ENCODE results near the gene CCDC88C. TPM values are rescaled to one million over a fixed set of nuclear protein-coding genes. Genes with fewer than 3 reads are reported as not detected.

The CCDC88C gene
- total RNA-seq, 1 donor, result 0.36 TPM

DNA sequence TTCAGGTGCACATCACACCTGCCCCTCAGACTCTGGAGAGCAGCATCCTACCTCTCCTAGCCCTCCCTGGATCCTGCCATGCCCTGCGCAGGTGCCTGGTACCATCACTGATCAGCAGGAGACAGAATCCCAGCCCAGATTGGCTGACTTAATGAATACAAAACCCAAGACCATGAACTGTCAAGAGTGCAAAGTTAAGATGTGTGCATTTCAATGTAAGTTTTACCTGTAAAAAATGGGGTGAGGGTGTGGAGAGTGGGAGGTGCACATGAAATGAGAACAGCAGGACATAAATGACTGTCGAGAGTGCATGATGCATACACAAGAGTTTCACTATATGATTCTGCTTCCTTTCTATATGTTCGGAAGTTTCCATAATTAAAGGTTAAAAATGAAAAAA lies 115.2 kb downstream of the CCDC88C start:
- Histone ChIP-seq H4K20me1 (ENCODE audit: insufficient read depth, low read length) (no peaks in the 10 kb centered on the region), H3K9me3 (ENCODE audit: low read depth, low read length) (no peaks in the 10 kb centered on the region), H3K36me3 (ENCODE audit: insufficient read depth, low read length) (no peaks in the 10 kb centered on the region), H2AFZ (ENCODE audit: low read length) (no peak overlapping the region), H3K79me2 (ENCODE audit: insufficient read depth, low read length) (no peaks in the 10 kb centered on the region), H3K27ac (ENCODE audit: low read depth, low read length) (no peak overlapping the region), H3K27me3 (ENCODE audit: insufficient read depth, low read length) (peaks cover 14% of the 10 kb centered on the region), H3K4me3 (ENCODE audit: insufficient read depth, low read length) (no peak overlapping the region), H3K4me1 (ENCODE audit: insufficient read depth, low read length) (no peaks in the 10 kb centered on the region), H3K4me2 (ENCODE audit: insufficient read depth, low read length) (no peak overlapping the region)
- TF ChIP-seq, protein P1, sequence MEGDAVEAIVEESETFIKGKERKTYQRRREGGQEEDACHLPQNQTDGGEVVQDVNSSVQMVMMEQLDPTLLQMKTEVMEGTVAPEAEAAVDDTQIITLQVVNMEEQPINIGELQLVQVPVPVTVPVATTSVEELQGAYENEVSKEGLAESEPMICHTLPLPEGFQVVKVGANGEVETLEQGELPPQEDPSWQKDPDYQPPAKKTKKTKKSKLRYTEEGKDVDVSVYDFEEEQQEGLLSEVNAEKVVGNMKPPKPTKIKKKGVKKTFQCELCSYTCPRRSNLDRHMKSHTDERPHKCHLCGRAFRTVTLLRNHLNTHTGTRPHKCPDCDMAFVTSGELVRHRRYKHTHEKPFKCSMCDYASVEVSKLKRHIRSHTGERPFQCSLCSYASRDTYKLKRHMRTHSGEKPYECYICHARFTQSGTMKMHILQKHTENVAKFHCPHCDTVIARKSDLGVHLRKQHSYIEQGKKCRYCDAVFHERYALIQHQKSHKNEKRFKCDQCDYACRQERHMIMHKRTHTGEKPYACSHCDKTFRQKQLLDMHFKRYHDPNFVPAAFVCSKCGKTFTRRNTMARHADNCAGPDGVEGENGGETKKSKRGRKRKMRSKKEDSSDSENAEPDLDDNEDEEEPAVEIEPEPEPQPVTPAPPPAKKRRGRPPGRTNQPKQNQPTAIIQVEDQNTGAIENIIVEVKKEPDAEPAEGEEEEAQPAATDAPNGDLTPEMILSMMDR (IDR thresholded peaks at IDR 0.05; ENCODE audit: extremely low read depth, low read depth, low read length), result no peak
- no peak for DNase-seq (ENCODE audit: insufficient read length, low spot score, missing footprints)

- DNase-seq (ENCODE audit: insufficient read length, low spot score, missing footprints), result peak; percentile 68
- Histone ChIP-seq H3K9me3 (ENCODE audit: low read depth, low read length) (no peaks in the 10 kb centered on the region), H3K79me2 (ENCODE audit: insufficient read depth, low read length) (no peaks in the 10 kb centered on the region), H3K4me1 (ENCODE audit: insufficient read depth, low read length) (no peaks in the 10 kb centered on the region), H3K4me2 (ENCODE audit: insufficient read depth, low read length) (no peak overlapping the region), H3K36me3 (ENCODE audit: insufficient read depth, low read length) (no peaks in the 10 kb centered on the region), H2AFZ (ENCODE audit: low read length) (no peak overlapping the region), H3K27ac (ENCODE audit: low read depth, low read length) (no peak overlapping the region), H3K27me3 (ENCODE audit: insufficient read depth, low read length) (peaks cover 10% of the 10 kb centered on the region), H3K4me3 (ENCODE audit: insufficient read depth, low read length) (no peak overlapping the region), H4K20me1 (ENCODE audit: insufficient read depth, low read length) (no peaks in the 10 kb centered on the region)
- TF ChIP-seq, protein P1 (IDR thresholded peaks at IDR 0.05; ENCODE audit: extremely low read depth, low read depth, low read length), result no peak
Observed at GRCh38 chr14:91300957-91301356, 116.7 kb downstream of the CCDC88C start.

DNA sequence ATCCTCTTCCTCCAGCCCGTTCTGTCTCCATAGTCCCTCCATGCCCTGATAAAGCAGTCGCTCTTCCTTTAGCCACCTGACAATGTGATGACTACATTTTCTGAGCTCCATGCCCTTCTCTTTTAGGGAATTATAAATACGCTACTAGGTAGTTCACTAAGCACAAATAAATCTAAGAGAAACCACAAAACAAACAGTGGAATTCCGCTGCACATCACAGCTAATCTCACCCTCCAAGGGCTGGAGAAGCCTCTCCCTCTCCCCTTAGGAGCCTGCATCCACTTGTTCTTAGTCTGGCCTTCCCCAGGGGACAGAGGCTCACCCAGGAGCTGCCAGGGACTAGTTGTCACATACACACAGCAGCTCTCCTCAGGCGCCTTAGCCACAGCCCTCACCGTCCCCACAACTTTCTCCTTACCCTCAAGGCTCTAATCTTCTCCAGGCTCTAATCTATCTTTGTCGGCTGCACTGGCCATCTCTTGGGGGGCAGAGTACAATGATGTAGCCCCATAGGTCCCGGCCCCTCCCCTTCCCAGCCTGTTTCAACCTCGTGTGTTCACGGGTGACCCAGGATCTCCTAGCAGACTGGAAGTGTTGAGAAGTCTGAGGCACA lies 117.2 kb downstream of the CCDC88C start:
- Histone ChIP-seq H3K9me3 (ENCODE audit: low read depth, low read length) (no peaks in the 10 kb centered on the region), H3K4me1 (ENCODE audit: insufficient read depth, low read length) (no peaks in the 10 kb centered on the region), H3K36me3 (ENCODE audit: insufficient read depth, low read length) (no peaks in the 10 kb centered on the region), H4K20me1 (ENCODE audit: insufficient read depth, low read length) (no peaks in the 10 kb centered on the region), H3K4me2 (ENCODE audit: insufficient read depth, low read length) (no peak overlapping the region), H3K27ac (ENCODE audit: low read depth, low read length) (no peak overlapping the region), H3K79me2 (ENCODE audit: insufficient read depth, low read length) (no peaks in the 10 kb centered on the region), H3K4me3 (ENCODE audit: insufficient read depth, low read length) (no peak overlapping the region), H3K27me3 (ENCODE audit: insufficient read depth, low read length) (peaks cover 7% of the 10 kb centered on the region), H2AFZ (ENCODE audit: low read length) (no peak overlapping the region)
- TF ChIP-seq, protein P1 (IDR thresholded peaks at IDR 0.05; ENCODE audit: extremely low read depth, low read depth, low read length), result no peak
- DNase-seq (ENCODE audit: insufficient read length, low spot score, missing footprints), result peak; percentile 75

DNA sequence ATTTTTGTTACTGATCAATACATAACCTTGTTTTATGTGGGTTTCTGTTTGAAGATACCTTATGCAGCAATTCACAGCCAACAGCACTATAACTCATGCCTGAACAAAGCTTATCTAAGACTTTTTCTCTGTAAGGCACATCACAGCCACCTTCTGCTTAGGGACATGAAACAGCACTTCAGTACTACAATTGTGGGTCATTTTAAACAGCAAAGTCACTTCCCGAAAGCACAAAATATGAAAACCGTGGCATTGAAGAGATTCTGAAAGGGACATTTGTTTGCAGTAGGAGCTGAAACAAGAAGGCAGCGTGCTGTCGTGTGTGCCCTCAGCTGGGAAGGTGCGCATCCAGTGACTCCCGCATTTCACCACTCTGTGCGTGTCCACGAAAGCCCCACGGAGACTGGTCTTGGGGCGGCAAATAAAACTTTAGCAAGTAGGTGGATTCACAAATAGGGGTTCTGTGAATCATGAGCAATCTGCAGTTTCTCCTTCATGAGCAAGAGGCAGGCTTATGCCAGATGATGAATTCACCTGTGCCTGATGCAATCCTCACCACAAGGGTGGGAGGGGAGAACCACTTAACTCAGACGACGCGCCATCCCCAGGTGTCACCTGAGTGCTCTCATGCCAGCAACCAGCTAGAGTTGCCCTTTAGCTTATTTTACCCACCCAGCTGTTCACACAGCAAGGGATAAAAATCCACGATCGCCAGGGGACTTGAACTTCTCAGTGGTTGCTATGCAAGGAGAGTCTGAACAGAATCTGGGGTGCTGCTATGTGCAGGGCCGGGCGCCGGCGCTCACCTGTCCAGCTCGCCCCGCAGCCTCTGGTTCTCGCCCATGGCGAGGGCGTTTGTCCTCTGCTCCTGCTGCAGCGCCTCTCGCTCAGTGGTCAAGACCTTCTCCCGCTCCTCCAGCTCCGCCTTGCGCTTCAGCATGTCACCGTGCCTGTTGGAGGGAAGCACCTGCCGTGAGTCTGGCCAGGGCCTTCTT lies 118.2 kb downstream of the CCDC88C start:
- peak; percentile 73 for DNase-seq (ENCODE audit: insufficient read length, low spot score, missing footprints)
- Histone ChIP-seq H2AFZ (ENCODE audit: low read length) (no peak overlapping the region), H3K4me1 (ENCODE audit: insufficient read depth, low read length) (no peaks in the 10 kb centered on the region), H3K4me3 (ENCODE audit: insufficient read depth, low read length) (no peak overlapping the region), H3K27me3 (ENCODE audit: insufficient read depth, low read length) (peaks cover 5% of the 10 kb centered on the region), H3K79me2 (ENCODE audit: insufficient read depth, low read length) (no peaks in the 10 kb centered on the region), H3K36me3 (ENCODE audit: insufficient read depth, low read length) (no peaks in the 10 kb centered on the region), H4K20me1 (ENCODE audit: insufficient read depth, low read length) (no peaks in the 10 kb centered on the region), H3K27ac (ENCODE audit: low read depth, low read length) (no peak overlapping the region), H3K4me2 (ENCODE audit: insufficient read depth, low read length) (no peak overlapping the region), H3K9me3 (ENCODE audit: low read depth, low read length) (no peaks in the 10 kb centered on the region)
- TF ChIP-seq, protein P1 (IDR thresholded peaks at IDR 0.05; ENCODE audit: extremely low read depth, low read depth, low read length), result no peak

Data from osteoblast (primary cell).